Measurements from ENCODE around the gene CA14.

GRCh38 chr1:150262388-150263320 lies 5.1 kb downstream of the CA14 start:
- TF ChIP-seq CTCF (conservative IDR thresholded peaks at IDR 0.05; ENCODE audit: low read depth, low read length) (no peak), EZH2 (IDR thresholded peaks at IDR 0.05; ENCODE audit: borderline replicate concordance, low read depth, low read length, poor library complexity, severe bottlenecking) (no peak)

Measured in A673 (cell line).